ENCODE data around the gene EP400. TPM values are rescaled to one million over a fixed set of nuclear protein-coding genes. Genes with fewer than 3 reads are reported as not detected.

Gene EP400
- total and polyA plus RNA-seq, 2 of the 8 experiments (the other 6 are each of a cell fraction or from before 2014, with no cell fraction given): 13.1 to 69.7 TPM

GRCh38 chr12:131900397-131900796 lies 49.3 kb upstream of the EP400 start:
- Histone ChIP-seq H2AFZ (ENCODE audit: low read length) (no peak overlapping the region), H3K4me3 (ENCODE audit: extremely low read depth in 1 of 4, insufficient read depth in 2 of 4, low read depth in 3 of 4, low read length in 4 of 4) (no peak overlapping the region), H3K23me2 (ENCODE audit: low read depth, low read length) (peaks cover 8% of the 10 kb centered on the region; the same call in 1 of the 2 replicates), H3K18ac (ENCODE audit: extremely low read depth, low read length) (no peak overlapping the region), H2BK20ac (ENCODE audit: low read length) (no peak overlapping the region), H3K9ac (replicated peaks in 1 of 4; ENCODE audit: extremely low read depth in 1 of 4, low read depth in 3 of 4, low read length in 3 of 4) (peak overlapping the region in 1 of 4 experiments; percentile 15; a peak in 1 of 7 replicates), H4K20me1 (replicated peaks in 1 of 2; ENCODE audit: control insufficient read depth in 1 of 2, insufficient read depth in 2 of 2, low read length in 2 of 2) (peaks cover 23 to 31% of the 10 kb centered on the region in 2 experiments), H2BK12ac (ENCODE audit: low read depth, low read length) (peak overlapping the region; percentile 39; the same call in 1 of the 2 replicates), H2BK120ac (replicated peaks; ENCODE audit: low read depth, low read length) (no peak overlapping the region), H4K8ac (ENCODE audit: extremely low read depth, insufficient read depth, low read length) (no peak overlapping the region; the same call in 1 of the 2 replicates), H4K91ac (replicated peaks; ENCODE audit: insufficient read length, low read length) (no peak overlapping the region), H4K5ac (ENCODE audit: insufficient read length, low read depth, low read length) (no peak overlapping the region), H2BK5ac (ENCODE audit: low read depth, low read length) (no peak overlapping the region), H3K56ac (replicated peaks; ENCODE audit: insufficient read length, low read depth, low read length) (no peak overlapping the region), H3K4me1 (replicated peaks in 1 of 4; ENCODE audit: control insufficient read depth in 3 of 4, insufficient read depth in 4 of 4, low read length in 3 of 4) (peaks cover 0 to 14% (median 13%) of the 10 kb centered on the region in 4 experiments; a peak in 6 of 7 replicates), H3K36me3 (ENCODE audit: control insufficient read depth in 2 of 4, insufficient read depth in 4 of 4, low read length in 3 of 4) (peaks cover 0 to 7% (median 3%) of the 10 kb centered on the region in 4 experiments; a peak in 3 of 8 replicates), H3K79me1 (ENCODE audit: low read depth, low read length) (peaks cover 15% of the 10 kb centered on the region), H2AK5ac (ENCODE audit: low read depth, low read length) (no peak overlapping the region), H3K4ac (replicated peaks; ENCODE audit: insufficient read length, low read depth, low read length) (no peak overlapping the region), H3K14ac (ENCODE audit: insufficient read length) (no peak overlapping the region), H3K23ac (ENCODE audit: insufficient read length) (no peak overlapping the region), H3K79me2 (ENCODE audit: control insufficient read depth in 1 of 2, insufficient read depth in 2 of 2, low read length in 2 of 2) (peaks cover 0 to 49% of the 10 kb centered on the region in 2 experiments; a peak in 1 of 4 replicates), H3K4me2 (ENCODE audit: insufficient read depth in 1 of 2, low read depth in 2 of 2, low read length in 2 of 2) (no peak overlapping the region), H3K9me3 (ENCODE audit: insufficient read depth in 2 of 2, low read depth in 1 of 2, low read length in 1 of 2) (no peaks in the 10 kb centered on the region), H3K27ac (ENCODE audit: low read depth, low read length) (no peak overlapping the region), H2BK15ac (ENCODE audit: low read length) (no peak overlapping the region), H3K27me3 (replicated peaks in 1 of 4; ENCODE audit: control insufficient read depth in 3 of 4, extremely low read depth in 1 of 4, insufficient read depth in 3 of 4, low read length in 3 of 4) (no peaks in the 10 kb centered on the region)
- 96% methylated on average over 6 of the region's 6 CpGs; no CpG with 5 or more reads in 1 of the 2 experiments for WGBS, 2 experiments (ENCODE audit: extremely low coverage in 1 of 2, insufficient coverage in 1 of 2, insufficient read length in 1 of 2, insufficient replicate concordance in 2 of 2, low coverage in 1 of 2, low lambda C conversion rate in 2 of 2, missing lambda C conversion rate in 1 of 2)
- TF ChIP-seq KDM5A (IDR thresholded peaks at IDR 0.05; ENCODE audit: low read length): no peak
- TF ChIP-seq CREB1 (IDR thresholded peaks at IDR 0.05): no peak
- no peak for TF ChIP-seq CTCF (IDR thresholded peaks at IDR 0.05; ENCODE audit: control extremely low read depth in 1 of 3, insufficient read depth in 1 of 3, low read depth in 1 of 3, low read length in 3 of 3)
- TF ChIP-seq EZH2 (IDR thresholded peaks at IDR 0.05; ENCODE audit: low read depth, low read length, severe bottlenecking): no peak
- no peak for TF ChIP-seq TAF1 (IDR thresholded peaks at IDR 0.05; ENCODE audit: low read depth, low read length)
- CTCF ChIA-PET (ENCODE audit: partially characterized antibody): interaction anchor here (0.6 kb wide), 1 partner anchor 74 kb away, joined by 3 read pairs; no protein-coding TSS in a partner anchor
- FAIRE-seq: no peak
- DNase-seq (ENCODE audit: low read depth in 1 of 2, low spot score in 2 of 2): no peak
- POLR2A ChIA-PET (ENCODE audit: partially characterized antibody): interaction anchor here (0.6 to 2.1 kb wide), 2 partner anchors 30 to 59 kb away, joined by 3 to 10 read pairs; no protein-coding TSS in a partner anchor

Data from H1 (cell line).